Measurements from ENCODE around the gene WWOX.

Gene WWOX

GRCh38 chr16:78755751-78756661, 656.6 kb downstream of the WWOX start:
- DNase-seq = no peak

DNA sequence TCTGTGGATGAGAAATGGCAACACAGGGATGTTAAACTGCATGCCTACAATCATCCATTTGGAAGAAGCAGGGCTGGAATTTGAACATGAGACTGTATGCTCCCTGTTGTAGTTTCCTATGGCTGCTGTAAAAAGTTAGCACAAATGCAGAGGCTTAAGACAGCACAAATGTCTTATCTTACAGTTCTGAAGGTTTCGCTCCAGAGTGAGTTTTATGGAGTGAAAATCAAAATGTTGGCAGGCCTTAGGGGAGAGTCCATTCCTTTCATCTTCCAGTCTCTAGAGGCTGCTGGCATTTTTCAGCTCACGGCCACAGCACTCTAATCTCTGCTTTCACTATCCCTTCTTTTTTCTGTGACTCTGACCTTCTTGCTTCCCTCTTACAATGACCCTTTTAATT, 660.1 kb downstream of the WWOX start:
- no peak for DNase-seq

DNA sequence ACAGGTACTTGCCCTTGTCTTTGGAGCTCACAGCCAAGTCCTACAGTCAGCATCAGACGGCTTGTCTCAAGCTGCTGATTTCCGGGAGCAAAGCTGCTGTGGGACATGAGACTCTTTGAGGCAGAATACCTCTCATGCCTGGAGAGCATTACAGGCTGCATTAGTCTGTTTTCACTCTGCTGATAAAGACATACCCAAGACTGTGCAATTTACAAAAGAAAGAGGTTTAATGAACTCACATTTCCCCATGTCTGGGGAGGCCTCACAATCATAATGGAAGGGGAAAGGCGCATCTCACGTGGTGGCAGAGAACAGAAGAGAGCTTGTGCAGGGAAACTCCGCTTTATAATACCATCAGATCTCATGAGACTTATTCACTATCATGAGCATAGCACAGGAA, 661.2 kb downstream of the WWOX start:
- DNase-seq = no peak

DNA sequence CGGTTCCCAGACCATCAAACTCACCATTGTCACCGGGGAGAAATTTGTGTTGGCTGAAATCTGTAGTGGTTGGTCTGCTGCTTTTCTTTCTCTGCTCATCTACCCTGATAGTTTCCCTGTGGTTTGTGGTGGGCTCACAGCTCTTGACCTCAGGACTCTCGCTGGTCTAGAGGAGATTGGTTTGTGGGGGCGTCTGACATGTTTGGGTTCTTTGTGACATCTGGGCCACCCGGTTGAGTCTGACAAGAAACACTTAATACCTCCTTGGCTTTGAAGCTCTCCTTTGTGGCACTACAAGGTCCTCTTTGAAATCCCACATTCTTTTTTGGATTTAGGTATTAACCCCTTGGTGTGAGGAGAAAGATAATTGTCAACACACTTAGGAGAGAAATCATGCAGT, 662.0 kb downstream of the WWOX start:
- no peak for DNase-seq

GRCh38 chr16:78762222-78762621, 662.8 kb downstream of the WWOX start:
- no peak for DNase-seq

DNA sequence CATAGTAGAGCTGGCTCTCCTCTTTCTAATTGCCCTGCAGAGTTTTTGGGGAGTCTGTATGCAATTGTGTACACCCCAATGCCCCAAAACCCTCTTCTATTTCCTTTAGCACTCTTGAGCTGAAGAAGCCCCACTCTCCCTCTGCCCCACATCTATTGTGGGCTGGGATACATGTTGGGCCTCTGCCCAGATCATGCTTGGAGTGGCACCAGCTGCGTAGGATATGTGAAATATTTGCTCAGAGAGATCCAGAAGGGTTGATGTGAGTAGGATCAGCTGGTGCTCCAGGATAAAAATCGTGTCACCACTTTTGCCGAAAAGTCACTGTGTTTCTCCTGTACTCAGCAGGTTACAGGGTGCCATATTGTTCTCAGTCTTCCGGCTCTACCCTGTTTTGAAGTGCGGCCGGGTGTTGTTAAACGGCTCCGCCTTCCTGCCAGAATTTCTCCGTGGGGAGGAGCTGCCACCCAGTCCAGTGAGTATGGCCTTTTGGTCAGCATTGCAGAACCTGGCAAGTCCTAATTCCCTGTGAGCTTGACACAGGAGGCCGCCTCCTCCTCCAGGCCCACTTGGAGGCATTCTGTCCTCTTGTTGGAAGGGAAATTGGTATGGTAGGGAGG, 664.5 kb downstream of the WWOX start:
- DNase-seq = no peak

DNA sequence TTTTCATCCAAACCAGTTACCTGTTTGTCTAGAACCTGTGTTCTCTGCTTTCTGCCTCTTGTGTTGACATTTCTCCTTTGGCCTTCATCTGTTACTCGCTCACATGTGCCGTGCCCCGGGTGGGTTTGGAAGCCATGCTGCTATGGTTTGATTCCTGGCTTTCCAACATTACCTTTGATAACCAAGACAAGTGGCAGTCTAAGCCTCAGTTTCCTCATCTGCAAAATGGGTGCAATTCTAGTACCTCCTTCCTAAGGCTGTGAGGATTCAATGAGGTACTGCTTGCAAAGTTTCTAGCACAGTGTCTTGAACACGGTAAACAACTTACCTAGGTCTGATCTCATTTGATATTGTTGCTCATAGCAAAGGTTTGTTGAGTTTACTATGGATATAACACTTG, 665.0 kb downstream of the WWOX start:
- no peak for DNase-seq

- no peak for DNase-seq
Observed at GRCh38 chr16:78768226-78768625, 668.8 kb downstream of the WWOX start.

DNA sequence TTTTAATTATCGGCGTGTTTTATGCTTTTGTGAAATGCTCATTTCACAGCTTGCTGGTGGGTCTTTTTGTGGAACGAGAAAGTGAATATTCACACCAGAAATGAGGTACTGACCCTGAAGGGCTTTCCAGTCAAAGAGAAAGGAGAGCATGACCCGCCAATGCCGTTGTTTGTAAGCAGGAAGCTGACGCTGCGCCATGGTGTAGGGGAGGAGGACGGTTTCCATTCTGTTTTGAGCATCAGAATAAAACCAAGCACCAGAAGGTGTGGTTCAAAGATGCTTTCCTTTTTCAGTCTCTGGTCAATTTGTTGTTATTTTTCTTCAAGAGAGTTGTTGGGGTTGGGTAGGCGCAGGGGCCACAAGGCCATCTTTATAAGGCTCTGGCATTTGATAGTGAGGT, 669.3 kb downstream of the WWOX start:
- no peak for DNase-seq

DNA sequence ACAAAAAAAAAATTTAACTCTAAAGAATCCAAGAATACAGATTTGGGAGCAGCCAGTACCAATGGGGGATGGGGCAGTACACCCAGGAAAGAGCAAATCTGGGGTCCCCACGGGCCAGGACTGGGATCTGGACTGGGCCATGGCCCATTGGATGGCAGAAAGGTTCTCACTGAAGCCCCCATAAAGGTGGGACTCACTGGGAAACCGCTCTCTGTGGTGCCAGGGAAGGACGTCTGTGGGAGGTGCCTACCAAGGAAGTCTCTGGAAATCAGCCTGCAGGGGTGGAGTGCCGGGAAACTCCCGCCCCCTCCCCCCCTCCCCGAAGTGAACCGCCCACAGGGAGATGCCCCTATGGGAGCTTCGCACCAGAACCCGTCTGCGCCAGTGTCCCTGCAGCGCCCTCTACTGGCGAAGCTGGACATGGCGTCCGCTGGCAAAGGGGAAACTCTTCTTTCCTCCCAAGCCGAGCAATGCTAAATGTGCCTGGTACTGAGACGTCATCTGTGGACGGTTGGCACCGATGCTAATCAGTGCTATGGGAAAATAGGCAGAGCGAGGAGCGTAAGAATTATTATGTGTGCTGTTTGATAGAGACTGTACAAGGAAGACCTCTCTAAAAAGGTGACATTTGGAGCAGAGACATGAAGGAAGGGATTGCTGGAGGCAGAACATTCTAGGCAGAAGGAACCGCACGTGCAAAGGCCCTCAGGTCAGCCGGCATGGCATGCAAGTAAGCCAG, 671.1 kb downstream of the WWOX start:
- DNase-seq = no peak

GRCh38 chr16:78773291-78773702, 673.8 kb downstream of the WWOX start:
- DNase-seq = no peak

GRCh38 chr16:78773706-78774105, 674.3 kb downstream of the WWOX start:
- DNase-seq = no peak

DNA sequence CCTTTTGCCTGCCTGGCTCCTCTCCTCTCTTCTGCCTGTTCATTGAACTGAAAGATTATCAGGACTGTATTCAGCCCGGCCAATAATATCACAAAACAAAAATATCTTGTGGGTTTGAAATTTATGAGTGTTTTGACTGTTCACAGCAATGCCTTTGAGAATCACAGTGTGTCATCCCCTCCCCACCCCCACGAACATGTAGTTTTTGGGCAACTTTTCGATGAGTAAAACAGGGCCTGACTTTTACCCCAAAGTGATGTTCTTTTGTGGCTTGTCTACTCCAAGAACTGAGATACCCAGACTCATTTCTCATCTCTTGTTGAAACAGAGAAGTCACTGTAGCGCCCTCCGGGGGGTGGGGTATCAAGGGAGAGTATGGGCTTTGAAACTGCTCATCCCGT, 675.7 kb downstream of the WWOX start:
- no peak for DNase-seq

DNA sequence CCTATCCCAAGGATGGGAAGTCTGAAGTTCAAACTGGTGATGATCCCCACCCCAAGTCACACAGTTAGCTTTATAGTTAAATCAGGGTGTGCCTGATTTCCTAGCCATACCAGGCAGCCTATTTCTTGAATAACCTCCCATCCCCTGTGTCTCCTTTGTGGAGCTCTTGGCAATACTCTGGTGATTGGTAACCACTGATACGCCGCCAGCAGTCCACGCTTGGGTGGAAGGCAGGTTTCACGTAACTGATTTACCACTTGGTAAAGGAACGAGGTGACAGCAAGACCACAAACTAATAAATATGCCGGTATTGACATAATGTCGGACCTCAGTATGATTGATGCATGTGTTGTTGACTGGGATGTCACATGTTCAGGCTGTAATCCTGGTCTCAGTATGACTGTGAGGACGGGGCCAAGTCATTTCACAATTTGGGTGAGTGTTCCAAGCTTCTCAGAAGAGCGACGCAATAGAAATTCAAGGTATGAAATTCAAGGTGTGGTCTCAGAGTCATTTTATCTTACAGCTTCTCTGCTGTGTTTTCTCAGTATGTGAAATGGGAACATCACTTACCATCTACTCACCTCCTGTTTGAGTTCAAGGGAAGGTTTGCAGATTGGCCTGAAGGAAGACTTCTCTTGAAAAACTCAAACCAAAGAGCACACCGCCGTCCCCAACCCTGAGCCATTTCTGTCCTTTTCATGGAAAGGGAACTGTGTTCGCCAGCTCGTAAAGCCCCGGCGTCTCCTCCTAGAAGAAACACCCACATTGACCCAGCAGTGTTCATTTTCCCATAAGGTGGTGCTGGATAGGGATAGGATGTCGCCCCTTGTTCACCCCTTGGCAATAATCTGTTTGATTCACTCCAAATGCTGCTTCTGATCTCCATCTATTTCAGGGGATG, 678.9 kb downstream of the WWOX start:
- no peak for DNase-seq

- no peak for DNase-seq
Observed at GRCh38 chr16:78780808-78781207, 681.4 kb downstream of the WWOX start.

DNA sequence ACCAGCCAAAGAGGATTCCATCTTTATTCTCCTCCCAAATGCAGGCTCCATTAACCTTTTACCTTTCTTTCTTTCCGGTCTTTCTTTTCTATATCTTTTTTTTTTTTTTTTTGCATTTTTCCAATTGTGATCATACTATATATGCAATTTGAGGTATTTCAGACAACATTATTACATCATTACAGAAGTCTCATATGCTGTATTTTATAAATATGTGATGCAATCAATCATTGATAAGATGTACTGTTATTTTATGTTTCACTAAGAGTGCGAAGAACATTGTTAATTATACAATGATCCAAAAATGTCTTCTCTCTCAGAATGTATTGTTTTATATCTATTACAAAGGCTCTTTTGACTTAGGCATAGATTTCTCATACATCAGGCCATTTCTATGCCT, 683.1 kb downstream of the WWOX start:
- no peak for DNase-seq

DNA sequence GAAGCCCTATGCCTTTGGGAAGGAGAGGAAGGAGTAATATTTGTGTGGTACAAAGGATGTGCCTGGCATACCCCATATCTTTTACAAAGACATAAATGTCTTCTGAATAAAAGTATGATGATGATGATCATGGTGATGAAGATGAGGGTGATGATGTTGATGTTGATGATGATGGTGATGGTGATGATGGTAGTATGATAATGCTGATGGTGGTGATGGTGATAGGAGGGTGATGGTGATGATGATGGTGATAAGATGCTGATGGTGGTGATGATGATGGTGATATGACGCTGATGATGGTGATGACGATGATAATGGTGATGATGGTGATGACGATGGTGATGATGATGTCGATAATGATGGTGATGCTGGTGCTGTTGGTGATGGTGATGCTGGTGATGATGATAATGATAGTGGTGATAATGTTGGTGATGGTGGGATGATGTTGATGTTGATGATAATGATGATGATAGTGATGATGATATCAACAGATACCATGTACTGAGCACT, 684.2 kb downstream of the WWOX start:
- DNase-seq = no peak

DNA sequence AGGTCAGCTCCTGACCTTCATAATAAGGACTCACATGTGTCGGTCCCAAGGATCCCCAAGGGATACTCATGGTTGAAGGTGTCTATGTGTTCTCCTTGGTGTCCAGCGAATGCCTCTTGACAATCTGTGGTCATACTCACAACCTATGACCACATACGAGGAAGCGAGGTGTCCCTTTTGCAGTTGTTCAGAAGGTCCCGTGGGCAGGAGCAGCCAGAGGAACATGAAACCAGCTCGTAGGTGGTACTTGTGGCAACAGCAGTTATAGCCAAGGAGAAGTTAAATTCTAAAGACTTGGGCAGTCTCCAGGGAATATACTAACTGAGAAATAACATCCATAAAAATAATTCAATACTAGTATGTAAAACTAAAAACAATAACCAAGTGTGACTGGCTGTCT, 685.3 kb downstream of the WWOX start:
- no peak for DNase-seq

GRCh38 chr16:78785218-78785617, 685.8 kb downstream of the WWOX start:
- no peak for DNase-seq

DNA sequence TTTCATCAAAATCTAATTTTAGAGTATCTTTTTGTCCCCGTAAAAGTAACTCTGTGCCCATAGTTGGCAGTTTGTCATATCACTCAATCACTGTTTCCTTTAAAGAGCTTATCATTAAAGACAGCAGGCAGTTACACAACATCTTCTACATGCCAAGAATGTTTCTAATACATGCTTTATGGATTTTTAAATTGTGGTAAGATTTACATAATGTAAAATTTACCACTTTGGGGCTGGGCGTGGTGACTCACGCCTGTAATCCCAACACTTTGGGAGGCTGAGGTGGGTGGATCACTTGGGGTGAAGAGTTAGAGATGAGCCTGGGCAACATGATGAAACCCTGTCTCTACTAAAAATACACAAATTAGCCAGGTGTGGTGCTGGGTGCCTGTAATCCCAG, 687.2 kb downstream of the WWOX start:
- no peak for DNase-seq

- DNase-seq = no peak
Observed at GRCh38 chr16:78788276-78788675, 688.8 kb downstream of the WWOX start.

DNA sequence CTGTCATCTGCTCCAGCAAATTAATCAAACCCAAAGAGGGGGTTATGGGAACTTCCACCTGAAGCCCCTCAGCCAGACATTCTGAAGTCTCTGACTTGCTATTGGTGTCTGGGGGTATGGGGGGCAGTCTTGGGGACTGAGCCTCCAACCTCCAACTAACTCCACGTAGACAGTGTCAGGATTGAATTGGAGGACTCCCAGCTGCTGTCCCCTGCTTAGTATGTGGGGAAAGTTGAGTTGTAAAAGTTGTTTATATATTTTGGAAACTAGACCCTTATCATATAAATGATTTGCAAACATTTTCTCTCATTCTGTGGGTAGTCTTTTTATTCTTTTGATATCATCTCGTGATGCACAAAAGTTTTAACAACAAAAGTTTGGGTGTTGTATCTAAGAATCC, 689.2 kb downstream of the WWOX start:
- DNase-seq = no peak

- DNase-seq = no peak
Observed at GRCh38 chr16:78789561-78789960, 690.1 kb downstream of the WWOX start.

Measured in DMS79 (cell line).